Measurements from ENCODE around the gene WDR88. TPM values are rescaled to one million over a fixed set of nuclear protein-coding genes. Genes with fewer than 3 reads are reported as not detected.
"Not testable (repeated sequence)": the region's sequence is repeated elsewhere in the genome, so short reads cannot be mapped to it uniquely, and the experiment has no call there.

The WDR88 gene
- total RNA-seq, 1 donor from 2014 or later: not detected

GRCh38 chr19:33196446-33197193 is 64.7 kb downstream of the WDR88 start:
- DNase-seq (ENCODE audit: low spot score): no peak

DNA sequence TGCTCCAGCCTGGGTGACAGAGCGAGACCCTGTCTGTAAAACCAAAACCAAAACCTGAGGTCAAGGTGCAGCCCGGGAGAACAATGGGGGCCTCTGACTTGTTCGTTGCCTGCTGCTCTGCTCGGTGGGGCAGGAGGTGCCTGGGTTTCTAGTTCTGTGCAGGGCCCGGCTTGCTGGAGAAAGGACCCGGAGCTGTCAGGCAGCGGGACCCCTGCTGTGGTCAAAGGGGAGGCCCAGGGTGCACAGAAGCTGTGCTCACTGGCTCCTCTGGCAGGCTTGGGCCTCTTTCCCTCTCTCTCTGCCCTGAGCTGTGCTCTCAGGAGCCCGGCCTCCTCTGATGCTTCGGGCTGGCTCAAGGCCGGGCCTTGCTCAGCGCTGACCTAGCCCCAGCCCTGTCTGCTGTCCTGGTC is 65.7 kb downstream of the WDR88 start:
- DNase-seq (ENCODE audit: low spot score): no peak

DNA sequence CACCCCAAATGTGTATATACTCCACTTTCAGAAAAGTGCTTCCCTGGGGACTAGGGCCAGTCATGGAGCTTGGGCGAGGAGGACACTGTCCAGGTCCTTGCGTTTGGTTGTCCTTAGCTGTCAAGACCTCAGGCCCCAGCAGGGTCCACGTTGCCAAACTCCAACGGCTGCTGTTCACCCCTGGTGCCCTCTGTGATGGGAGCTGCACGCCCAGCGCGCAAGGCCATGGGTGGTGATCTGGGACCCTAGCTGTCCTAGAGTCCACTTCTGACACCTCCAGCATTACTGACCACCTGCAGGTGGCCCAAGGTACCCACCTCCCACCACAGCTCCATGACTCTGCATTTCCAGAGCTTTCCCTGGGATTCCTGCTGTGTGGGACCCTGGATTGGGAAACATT is 66.3 kb downstream of the WDR88 start:
- DNase-seq (ENCODE audit: low spot score): no peak

DNA sequence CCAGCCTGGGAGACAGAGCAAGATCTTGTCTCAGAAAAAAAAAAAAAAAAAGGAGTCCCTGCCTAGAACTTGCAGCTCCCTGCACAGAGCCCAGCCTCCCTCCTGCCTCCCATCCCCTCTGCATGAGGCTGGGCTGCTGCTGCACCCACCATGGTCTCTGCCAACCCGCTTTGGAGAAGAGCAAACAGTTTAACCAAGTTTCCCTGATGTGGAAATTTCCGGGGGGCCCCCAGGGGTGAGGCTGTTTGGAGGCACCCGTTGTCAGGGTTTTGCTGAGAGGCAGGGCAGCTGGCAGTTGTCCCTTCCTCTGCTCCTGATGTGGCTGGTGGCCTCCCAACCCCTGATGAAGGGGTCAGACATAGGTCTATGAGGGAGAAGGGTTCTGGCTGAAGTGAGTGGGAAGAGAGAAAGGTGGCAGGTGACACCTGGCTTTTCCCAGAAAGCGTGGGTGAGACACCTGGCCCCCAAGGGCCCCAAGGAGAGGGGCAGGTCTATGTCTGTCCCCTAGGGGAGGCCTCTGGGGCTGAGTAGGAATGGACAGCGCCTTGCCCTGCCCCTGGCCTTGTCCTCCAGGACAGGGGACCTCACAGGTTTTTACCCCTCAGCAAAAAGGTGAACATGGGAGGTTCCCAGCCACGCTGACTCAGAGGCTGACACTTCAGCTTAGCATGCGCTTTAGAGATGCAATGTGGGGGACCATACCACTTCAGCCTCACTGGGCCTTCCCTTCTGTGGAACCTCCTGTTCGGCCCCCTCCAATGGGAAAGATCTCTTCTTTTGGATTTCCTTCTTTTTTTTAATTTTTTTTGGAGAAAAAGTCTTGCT is 67.7 kb downstream of the WDR88 start:
- no peak for DNase-seq (ENCODE audit: low spot score)

DNA sequence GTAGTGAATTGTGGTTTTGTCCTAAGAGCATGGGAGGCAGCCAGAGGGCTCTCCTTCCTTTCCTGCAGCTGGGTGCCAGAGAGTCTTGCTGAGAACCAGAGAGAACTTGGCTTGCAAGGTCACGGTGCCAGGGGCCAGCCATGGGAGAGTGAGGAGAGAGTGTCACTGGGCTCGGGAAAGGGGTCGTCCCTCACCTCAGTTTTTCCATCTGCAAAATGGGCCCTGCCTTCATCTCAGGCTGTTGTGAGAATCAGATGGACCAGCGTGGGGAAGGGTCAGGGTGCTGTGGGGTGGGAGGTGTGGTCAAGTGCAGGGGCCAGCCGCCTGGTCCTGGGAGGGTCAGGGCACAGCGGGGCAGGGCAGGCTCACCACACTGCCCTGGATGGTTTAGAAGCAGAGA is 69.6 kb downstream of the WDR88 start:
- no peak for DNase-seq (ENCODE audit: low spot score)

GRCh38 chr19:33201886-33202545 is 70.1 kb downstream of the WDR88 start:
- no peak for DNase-seq (ENCODE audit: low spot score)

- DNase-seq (ENCODE audit: low spot score): no peak
These were observed 70.9 kb downstream of the WDR88 start for GRCh38 chr19:33202546-33203507.

DNA sequence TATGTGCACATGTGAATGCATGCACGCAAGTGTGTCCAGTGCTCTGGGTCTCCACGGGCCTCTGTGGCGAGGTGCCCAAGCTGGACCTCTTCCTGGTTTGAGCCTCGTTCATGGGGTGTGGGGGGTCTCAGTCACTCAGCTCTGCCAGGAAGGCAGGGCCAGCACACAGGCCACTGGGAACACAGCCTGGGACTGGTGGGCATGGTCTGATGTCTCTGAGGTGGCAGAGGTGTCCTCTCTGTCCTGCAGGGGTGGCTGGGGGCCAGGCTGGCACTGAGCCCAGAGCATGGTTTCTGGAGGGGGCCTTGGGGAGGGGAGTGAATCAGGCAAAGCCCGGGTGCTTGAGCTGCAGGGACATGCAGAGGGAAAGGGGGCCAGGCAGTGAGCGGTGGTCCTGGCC is 71.6 kb downstream of the WDR88 start:
- DNase-seq (ENCODE audit: low spot score): no peak

DNA sequence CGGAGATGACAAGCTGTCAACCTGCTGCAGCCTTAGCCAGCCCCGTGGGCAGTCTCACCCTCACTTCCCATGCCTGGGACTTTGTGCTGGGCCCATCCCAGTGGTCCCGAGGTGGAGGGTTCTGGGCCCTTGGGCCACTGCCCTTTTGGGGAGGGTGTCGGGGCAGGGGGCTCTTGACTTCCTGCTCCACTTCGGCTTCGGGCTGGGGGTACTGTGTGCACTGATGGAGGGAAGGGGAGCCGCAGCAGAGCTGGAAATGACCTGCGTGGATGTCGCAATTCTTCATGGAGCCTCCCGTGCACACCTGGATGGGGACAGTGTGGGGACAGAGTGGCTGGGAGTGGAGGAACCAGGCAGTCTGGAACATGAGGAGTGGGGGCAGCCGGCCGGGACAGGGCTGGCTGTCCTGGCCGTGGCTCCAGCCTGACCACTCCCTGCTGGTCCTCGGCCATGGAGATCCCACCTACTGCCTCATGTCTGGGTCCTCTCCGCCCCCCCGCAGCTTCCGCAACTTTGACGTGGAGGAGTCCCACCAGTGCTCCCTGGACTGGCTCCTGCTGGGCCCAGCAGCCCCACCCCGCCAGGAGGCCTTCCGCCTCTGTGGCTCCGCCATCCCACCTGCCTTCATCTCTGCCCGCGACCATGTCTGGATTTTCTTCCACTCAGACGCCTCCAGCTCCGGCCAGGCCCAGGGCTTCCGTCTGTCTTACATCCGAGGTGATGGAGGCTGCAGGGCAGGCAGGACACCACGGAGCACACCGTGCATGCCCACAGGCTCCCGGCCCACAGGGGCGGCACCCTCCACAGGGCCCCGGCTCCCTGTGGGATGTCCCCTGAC is 72.4 kb downstream of the WDR88 start:
- DNase-seq (ENCODE audit: low spot score): no peak

- no peak for DNase-seq (ENCODE audit: low spot score)
These were observed 73.2 kb downstream of the WDR88 start for GRCh38 chr19:33205110-33205509.

GRCh38 chr19:33205531-33206260 is 73.8 kb downstream of the WDR88 start:
- no peak for DNase-seq (ENCODE audit: low spot score)

- DNase-seq (ENCODE audit: low spot score): no peak
These were observed 74.5 kb downstream of the WDR88 start for GRCh38 chr19:33206261-33207039.

DNA sequence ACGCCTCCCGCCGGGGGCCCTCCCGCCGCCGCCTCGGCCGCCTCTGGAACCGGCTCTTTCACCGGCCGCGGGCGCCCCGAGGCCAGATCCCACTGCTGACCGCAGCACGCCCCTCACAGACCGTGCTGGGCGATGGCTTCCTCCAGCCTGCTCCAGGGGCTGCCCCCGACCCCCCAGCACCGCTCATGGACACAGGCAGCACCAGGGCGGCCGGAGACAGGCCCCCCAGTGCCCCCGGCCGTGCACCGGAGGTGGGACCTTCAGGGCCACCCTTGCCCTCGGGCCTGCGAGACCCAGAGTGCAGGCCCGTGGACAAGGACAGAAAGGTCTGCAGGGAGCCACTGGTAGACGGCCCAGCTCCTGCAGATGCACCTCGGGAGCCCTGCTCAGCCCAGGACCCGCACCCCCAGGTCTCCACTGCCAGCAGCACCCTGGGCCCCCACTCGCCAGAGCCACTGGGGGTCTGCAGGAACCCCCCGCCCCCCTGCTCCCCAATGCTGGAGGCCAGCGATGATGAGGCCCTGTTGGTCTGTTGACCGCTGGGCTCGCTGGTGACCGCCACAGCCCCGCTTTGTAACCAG is 75.2 kb downstream of the WDR88 start:
- DNase-seq (ENCODE audit: low spot score): no peak

GRCh38 chr19:33207903-33208302 is 76.0 kb downstream of the WDR88 start:
- no peak for DNase-seq (ENCODE audit: low spot score)

DNA sequence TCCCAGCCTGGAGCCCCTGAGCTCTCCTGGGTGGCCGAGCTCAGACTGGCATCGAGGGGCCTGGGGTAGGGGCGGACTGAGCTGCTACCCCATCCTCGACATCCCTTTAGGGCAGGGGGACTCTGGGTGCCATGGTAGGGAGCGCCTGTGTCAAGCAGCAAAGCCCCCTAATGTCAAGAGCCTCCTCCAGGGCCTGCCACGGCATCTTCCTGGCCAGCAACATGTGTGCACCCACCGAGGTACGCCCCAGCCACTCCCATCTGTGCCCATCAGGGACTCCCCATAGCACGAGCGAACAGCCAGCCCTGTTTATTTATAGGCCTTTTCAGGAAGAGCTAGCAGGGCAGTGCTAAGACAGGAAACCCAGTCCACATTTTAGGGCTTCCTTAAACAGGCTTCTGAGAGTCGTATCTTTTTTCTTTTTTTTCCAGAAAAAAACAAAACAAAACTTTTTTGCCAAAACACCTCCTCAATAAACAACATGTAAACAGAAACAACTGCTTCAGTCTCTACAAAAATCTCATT is 76.5 kb downstream of the WDR88 start:
- no peak for DNase-seq (ENCODE audit: low spot score)

DNA sequence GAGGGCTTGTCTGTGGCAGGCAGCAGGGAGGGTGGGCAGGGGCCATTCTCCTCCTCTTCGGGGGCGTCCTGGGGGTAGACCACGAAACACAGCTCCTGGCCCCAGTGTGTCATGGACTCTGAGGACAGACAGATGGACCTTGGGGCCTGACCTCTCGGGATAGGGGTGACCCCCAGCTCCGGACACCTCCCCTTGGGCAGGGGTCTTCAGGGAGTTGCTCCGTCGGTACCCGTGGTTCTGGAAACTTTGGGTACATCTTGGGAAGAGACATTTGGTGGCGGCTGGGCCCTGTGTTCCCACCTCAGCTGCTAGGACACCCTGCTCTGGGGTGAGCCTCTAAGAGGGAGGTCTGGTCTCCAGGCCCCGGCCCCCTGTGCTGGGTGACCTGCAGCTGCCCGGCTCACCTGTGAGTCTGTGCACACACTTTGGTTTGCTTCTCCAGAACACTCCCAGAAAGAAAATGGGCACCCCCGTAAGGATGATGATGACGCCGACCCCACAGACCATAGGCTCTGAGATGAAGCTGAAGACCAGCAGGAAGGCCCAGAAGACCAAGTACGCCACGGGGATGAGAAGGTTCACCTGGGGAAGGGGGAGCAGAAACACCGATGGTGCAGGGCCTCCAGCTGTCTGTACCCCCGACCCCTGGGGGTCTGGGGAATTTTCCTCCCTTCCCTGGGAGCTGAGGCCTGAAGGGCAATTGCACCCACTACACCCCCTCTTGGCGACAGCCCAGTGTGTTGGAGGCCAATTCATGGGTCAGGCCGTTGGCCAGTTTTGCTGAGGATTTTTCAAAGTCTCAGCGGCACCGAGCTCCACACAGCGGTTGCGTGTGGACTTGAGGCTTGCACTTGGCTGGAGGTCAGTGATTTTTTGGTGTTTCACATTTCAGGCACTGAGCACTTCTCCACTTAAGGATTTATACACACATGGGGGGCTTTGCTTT is 77.3 kb downstream of the WDR88 start:
- DNase-seq (ENCODE audit: low spot score): no peak

DNA sequence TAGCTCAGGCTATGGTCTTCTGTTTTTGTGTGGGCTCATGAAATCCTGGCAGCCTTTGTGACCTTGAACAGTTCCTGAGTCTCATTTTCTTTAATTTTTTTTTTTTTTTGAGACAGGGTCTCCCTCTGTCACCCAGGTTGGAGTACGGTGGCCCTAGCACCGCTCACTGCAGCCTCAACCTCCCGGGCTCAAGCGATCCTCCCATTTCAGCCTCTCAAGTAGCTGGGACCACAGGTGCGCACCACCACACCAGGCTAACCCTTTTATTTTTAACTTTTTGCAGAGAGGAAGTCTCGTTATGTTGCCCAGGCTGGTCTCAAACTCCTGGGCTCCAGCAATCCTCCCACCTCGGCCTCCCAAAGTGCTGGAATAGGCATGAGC is 77.9 kb downstream of the WDR88 start:
- not testable (repeated sequence) for DNase-seq (ENCODE audit: low spot score)

Measured in ureter (tissue), 1 donor.